Body of pancreas (tissue), 4 donors: ENCODE results near the gene COQ3. TPM values are rescaled to one million over a fixed set of nuclear protein-coding genes. Genes with fewer than 3 reads are reported as not detected.

Experiments
- ATAC-seq: fragments of 150-250 bp; one replicate; pipeline ENCODE4 v1.9.1; 2016
- DNase-seq, 4 donors: peaks; one replicate each; pipeline ENCODE4 v3.0.0-alpha.2; 2019
- H3K27ac ChIP-seq, 4 donors: fragments of 200-600 bp; sonication (generic); 1 replicate in 3 of 4; 2 replicates in 1 of 4; pipeline versions ENCODE4 v1.5.1 to v1.6.1; 2016 to 2019; ENCODE audit warnings: mild to moderate bottlenecking in 1 of 4, mixed read lengths in 1 of 4, moderate library complexity in 1 of 4
- H3K27me3 ChIP-seq, 2 donors: fragments of 200-600 bp; sonication (generic); one replicate each; pipeline ENCODE4 v1.6.0; 2016; ENCODE audit warnings: mild to moderate bottlenecking in 1 of 2
- H3K36me3 ChIP-seq, 2 donors: fragments of 200-600 bp; sonication (generic); replicated peaks in 1 of 2; 2 replicates each; pipeline ENCODE4 v1.5.1; 2016; ENCODE audit warnings: low read depth in 2 of 2; ENCODE audit not compliant: insufficient read depth in 1 of 2
- H3K4me1 ChIP-seq: fragments of 200-600 bp; sonication (generic); one replicate; pipeline ENCODE4 v1.6.0; 2016
- H3K4me3 ChIP-seq, 2 donors: fragments of 200-600 bp; sonication (generic); 1 replicate in 1 of 2; 2 replicates in 1 of 2; pipeline ENCODE4 v1.5.1; 2016 to 2019
- H3K9me3 ChIP-seq, 3 donors: fragments of 200-600 bp; sonication (generic); 1 replicate in 2 of 3; 2 replicates in 1 of 3; pipeline ENCODE4 v1.5.1; 2016
- POLR2A ChIP-seq, 3 donors: fragments of 450-650 bp; IDR thresholded peaks; one replicate each; pipeline ENCODE4 v1.6.1; 2016; ENCODE audit warnings: antibody characterized with exemption in 3 of 3, mild to moderate bottlenecking in 2 of 3
- WGBS, 2 donors: methylation state at CpG; one replicate each; pipeline ENCODE4 v1.1.5; 2017; 5-methylcytosine and 5-hydroxymethylcytosine counted together
- intact Hi-C: fragments of 100-400 bp; cut with DNase I; formaldehyde crosslinking; loops from one replicate; pipeline ENCODE4 v1.15.1; 2023
- total RNA-seq, 2 donors: library from RNA; depleted of rRNA; stranded (reverse); fragments of >200 nt; gene quantifications; one replicate each; pipeline ENCODE4 v1.1.0, GENCODE V29; 2016
- TF ChIP-seq, protein P1 (sequence below), 7 experiments: fragments of 450-650 bp in 4 of 7; fragments of 200-600 bp in 3 of 7; sonication (generic) in 3 of 7; IDR thresholded peaks; one replicate each; pipeline ENCODE4 v1.5.1; 2016 to 2019; ENCODE audit warnings: antibody characterized with exemption in 7 of 7

Gene COQ3
- total RNA-seq, 2 donors from 2014 or later = 6.5 to 7.3 TPM

- TF ChIP-seq POLR2A (IDR thresholded peaks at IDR 0.05) = no peak
- ATAC-seq (no peak), DNase-seq (no peak)
- H3K27ac ChIP-seq = peak overlapping the region in 1 of 4 donors; percentile 97
- H3K9me3 ChIP-seq = no peaks in the 10 kb centered on the region
- WGBS, 2 donors = 25 to 32% methylated on average over 5 of the region's 5 CpGs
- H3K4me3 ChIP-seq = peak overlapping the region in 1 of 2 donors; percentile 69
- H3K27me3 ChIP-seq = no peaks in the 10 kb centered on the region
- intact Hi-C loops = no loop called here
- H3K36me3 ChIP-seq = no peaks in the 10 kb centered on the region
- peaks cover 55% of the 10 kb centered on the region for H3K4me1 ChIP-seq
These were observed 30.0 kb upstream of the COQ3 start for GRCh38 chr6:99424022-99424421.

GRCh38 chr6:99422912-99423311, 28.9 kb upstream of the COQ3 start:
- intact Hi-C loops = no loop called here
- no peaks in the 10 kb centered on the region for H3K36me3 ChIP-seq
- no peaks in the 10 kb centered on the region for H3K9me3 ChIP-seq
- TF ChIP-seq, protein P1, sequence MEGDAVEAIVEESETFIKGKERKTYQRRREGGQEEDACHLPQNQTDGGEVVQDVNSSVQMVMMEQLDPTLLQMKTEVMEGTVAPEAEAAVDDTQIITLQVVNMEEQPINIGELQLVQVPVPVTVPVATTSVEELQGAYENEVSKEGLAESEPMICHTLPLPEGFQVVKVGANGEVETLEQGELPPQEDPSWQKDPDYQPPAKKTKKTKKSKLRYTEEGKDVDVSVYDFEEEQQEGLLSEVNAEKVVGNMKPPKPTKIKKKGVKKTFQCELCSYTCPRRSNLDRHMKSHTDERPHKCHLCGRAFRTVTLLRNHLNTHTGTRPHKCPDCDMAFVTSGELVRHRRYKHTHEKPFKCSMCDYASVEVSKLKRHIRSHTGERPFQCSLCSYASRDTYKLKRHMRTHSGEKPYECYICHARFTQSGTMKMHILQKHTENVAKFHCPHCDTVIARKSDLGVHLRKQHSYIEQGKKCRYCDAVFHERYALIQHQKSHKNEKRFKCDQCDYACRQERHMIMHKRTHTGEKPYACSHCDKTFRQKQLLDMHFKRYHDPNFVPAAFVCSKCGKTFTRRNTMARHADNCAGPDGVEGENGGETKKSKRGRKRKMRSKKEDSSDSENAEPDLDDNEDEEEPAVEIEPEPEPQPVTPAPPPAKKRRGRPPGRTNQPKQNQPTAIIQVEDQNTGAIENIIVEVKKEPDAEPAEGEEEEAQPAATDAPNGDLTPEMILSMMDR (IDR thresholded peaks at IDR 0.05) = no peak
- peaks cover 55% of the 10 kb centered on the region for H3K4me1 ChIP-seq
- ATAC-seq (no peak), DNase-seq (no peak)
- H3K27me3 ChIP-seq = no peaks in the 10 kb centered on the region
- WGBS, 2 donors = 75 to 87% methylated on average over 6 of the region's 6 CpGs
- H3K27ac ChIP-seq = no peak overlapping the region
- H3K4me3 ChIP-seq = no peak overlapping the region

DNA sequence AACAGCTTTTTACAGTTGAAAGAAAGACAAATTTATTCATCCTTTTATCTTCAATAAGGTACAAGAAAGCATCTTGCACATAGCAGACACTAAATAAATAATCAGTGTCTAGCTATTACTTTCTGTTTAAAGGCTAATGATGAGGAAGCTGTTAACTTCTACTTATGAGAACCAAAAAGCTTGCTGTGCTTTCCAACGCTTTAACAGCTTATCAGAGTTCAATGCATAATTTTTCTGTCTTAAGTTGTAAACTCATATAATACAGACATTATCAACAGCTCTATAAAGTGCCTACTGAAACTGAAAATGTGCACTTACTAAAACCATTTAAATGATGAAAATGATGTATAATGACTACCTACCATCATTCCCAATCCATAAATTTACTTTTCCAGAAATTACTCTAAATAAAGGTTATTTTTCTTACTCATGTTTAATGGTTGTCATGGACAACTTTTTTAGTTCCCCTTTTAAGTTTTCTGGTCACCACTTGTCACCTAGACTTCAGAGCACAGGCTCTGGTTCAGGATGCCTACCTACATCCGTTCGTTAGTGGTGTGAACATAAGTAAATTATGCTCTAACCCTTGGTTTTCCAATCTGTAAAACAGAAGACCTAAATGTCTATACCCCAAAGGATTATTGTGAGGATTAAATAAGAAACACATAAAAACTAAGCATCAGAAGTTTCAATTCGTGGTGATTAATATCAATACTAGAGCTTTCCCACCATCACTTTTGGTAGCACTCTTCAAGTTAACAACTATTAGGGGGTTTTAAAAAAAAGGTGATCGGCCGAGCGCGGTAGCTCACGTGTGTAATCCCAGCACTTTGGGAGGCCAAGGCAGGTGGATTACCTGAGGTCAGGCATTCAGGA, 23.1 kb upstream of the COQ3 start:
- ATAC-seq (no peak), DNase-seq (no peak)
- Histone ChIP-seq H3K36me3 (no peaks in the 10 kb centered on the region), H3K27ac (no peak overlapping the region), H3K4me3 (no peak overlapping the region), H3K27me3 (no peaks in the 10 kb centered on the region), H3K4me1 (peaks cover 25% of the 10 kb centered on the region), H3K9me3 (no peaks in the 10 kb centered on the region)
- WGBS, 2 donors = 76 to 82% methylated on average over 9 of the region's 9 CpGs
- no peak for TF ChIP-seq POLR2A (IDR thresholded peaks at IDR 0.05)
- TF ChIP-seq, protein P1 (IDR thresholded peaks at IDR 0.05) = no peak
- intact Hi-C loops = no loop called here

DNA sequence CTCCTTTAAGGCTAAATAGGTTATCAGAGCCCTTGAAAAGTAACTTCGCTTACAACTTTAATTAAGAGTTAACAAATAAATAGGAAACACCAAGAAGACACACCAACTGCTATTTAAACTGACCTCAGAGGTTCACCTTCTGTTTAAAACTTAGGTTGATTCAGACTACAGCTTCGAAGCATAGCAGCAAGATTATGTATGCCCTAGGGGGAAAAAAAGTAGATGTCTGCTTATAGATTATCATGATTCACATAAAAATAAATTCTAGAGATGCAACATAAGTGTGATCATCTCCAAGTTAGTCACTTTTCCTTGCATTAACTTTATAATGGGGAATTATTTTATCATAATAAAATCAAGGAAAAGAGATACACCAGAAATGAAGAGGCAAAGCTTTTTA, 22.2 kb upstream of the COQ3 start:
- Histone ChIP-seq H3K4me3 (no peak overlapping the region), H3K4me1 (peaks cover 16% of the 10 kb centered on the region), H3K27me3 (no peaks in the 10 kb centered on the region), H3K9me3 (no peaks in the 10 kb centered on the region), H3K36me3 (no peaks in the 10 kb centered on the region), H3K27ac (no peak overlapping the region)
- WGBS, 2 donors = 79 to 88% methylated on average over 2 of the region's 2 CpGs
- DNase-seq = no peak
- TF ChIP-seq, protein P1 (IDR thresholded peaks at IDR 0.05) = no peak
- no peak for TF ChIP-seq POLR2A (IDR thresholded peaks at IDR 0.05)
- no peak for ATAC-seq
- intact Hi-C loops = no loop called here

DNA sequence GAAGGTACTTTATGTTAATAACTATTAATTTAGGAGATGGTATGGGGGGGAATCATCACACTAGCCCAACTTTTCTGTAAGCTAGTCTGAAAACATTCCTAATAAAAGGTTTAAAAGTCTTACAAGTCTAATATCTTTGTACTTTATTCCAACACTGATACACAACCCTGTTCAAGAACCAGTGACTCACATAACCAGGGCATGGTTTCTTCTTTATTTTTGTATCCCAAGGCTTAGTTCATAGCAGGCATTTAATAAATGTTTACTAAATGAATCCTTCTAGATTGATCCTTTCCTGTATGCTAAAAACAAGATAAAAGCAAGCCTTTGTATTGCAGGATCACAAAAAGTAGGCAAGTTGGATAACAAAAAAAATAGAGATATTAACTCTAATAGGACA, 21.5 kb upstream of the COQ3 start:
- Histone ChIP-seq H3K27me3 (no peaks in the 10 kb centered on the region), H3K4me3 (no peak overlapping the region), H3K27ac (no peak overlapping the region), H3K9me3 (no peaks in the 10 kb centered on the region), H3K36me3 (peaks cover 0 to 5% of the 10 kb centered on the region in 2 donors), H3K4me1 (peaks cover 11% of the 10 kb centered on the region)
- intact Hi-C loops = no loop called here
- DNase-seq (no peak), ATAC-seq (no peak)
- TF ChIP-seq POLR2A (IDR thresholded peaks at IDR 0.05) = no peak
- TF ChIP-seq, protein P1 (IDR thresholded peaks at IDR 0.05) = no peak
